ENCODE data around the gene SSTR3. TPM values are rescaled to one million over a fixed set of nuclear protein-coding genes. Genes with fewer than 3 reads are reported as not detected.

SSTR3 gene
- total and polyA plus RNA-seq, 4 donors = 0.39 to 2.9 (median 2.1) TPM

DNA sequence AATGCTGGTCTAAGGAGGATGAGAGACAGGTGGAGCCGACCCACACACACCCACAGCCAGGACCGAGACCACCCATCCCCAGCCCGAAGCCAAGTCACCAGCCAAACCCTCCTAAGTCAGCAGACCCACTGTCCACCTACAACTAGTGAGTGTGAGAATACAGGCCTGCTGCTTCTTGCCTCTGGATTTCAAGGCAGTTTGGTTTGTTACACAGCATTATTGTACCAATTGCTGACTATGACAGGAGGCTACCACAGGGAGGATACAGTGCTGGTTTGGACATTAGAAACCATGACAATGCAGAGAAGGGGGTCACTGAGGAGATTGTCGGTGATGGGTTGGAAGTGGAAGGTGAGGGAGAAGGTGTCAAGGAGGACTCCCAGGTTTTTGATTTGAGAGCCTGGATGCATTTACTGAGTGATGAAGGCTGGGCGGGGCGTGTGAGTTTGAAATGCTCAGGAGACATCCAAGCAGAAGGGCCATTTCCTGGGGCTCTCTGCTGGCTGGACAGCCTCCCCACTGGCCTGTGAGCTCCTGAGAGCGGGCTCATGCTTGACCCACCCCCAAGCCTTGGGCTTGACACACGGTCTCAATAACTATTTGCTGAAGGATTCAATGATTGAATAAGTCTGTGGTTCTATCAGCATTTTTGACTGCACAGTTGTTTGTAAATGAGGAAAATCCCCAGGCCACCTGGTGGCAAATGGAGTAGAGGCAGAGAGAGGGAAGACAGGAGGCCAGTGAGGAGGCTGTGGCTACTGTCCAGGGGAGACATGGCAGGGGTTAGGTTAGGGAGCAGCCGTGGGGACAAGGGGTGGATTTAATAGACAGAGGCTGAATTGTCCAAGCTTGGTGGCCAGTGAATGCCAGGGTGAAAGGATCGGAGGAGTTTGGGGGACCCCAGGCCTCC lies 9.4 kb upstream of the SSTR3 start:
- Histone ChIP-seq H3K9me3 (ENCODE audit: control insufficient read depth, insufficient read depth, low read length) (no peaks in the 10 kb centered on the region), H3K36me3 (ENCODE audit: control insufficient read depth, insufficient read depth, low read length) (no peaks in the 10 kb centered on the region)

DNA sequence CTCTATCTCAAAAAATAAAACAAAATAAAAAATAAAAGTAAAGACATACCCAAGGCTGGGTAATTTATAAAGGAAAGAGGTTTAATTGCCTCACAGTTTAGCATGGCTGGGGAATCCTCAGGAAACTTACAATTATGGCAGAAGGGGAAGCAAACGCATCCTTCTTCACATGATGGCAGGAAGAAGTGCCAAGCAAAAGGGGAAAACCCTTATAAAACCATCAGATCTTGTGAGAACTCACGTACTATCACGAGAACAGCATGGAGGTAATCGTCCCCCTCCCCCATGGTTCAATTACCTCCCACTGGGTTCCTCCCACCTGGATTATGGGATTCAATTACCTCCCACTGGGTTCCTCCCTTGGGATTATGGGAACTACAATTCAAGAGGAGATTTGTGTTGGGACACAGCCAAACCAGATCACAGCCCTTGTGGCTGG lies 8.3 kb upstream of the SSTR3 start:
- WGBS (ENCODE audit: insufficient coverage) = no CpG with 5 or more reads among the region's 4 CpGs
- no peak for DNase-seq (ENCODE audit: low read depth in 4 of 6, low spot score in 6 of 6)
- Histone ChIP-seq H3K9me3 (ENCODE audit: control insufficient read depth, insufficient read depth, low read length) (no peaks in the 10 kb centered on the region), H3K27me3 (ENCODE audit: control insufficient read depth, insufficient read depth, low read length) (peaks cover 2% of the 10 kb centered on the region), H3K4me1 (ENCODE audit: control insufficient read depth, insufficient read depth, low read length) (no peaks in the 10 kb centered on the region), H3K4me3 (ENCODE audit: low read depth, low read length) (no peak overlapping the region), H3K27ac (ENCODE audit: low read depth, low read length) (no peak overlapping the region), H3K36me3 (ENCODE audit: control insufficient read depth, insufficient read depth, low read length) (no peaks in the 10 kb centered on the region)

More for the DNA sequence above, 9.4 kb upstream of the SSTR3 start:
- H3K27me3 ChIP-seq (ENCODE audit: control insufficient read depth, insufficient read depth, low read length) = peaks cover 2% of the 10 kb centered on the region
- WGBS (ENCODE audit: insufficient coverage) = 92% methylated on average over 7 of the region's 10 CpGs
- no peak for DNase-seq (ENCODE audit: low read depth in 4 of 6, low spot score in 6 of 6)
- H3K27ac ChIP-seq (ENCODE audit: low read depth, low read length) = no peak overlapping the region
- H3K4me1 ChIP-seq (ENCODE audit: control insufficient read depth, insufficient read depth, low read length) = no peaks in the 10 kb centered on the region
- no peak overlapping the region for H3K4me3 ChIP-seq (ENCODE audit: low read depth, low read length)

DNA sequence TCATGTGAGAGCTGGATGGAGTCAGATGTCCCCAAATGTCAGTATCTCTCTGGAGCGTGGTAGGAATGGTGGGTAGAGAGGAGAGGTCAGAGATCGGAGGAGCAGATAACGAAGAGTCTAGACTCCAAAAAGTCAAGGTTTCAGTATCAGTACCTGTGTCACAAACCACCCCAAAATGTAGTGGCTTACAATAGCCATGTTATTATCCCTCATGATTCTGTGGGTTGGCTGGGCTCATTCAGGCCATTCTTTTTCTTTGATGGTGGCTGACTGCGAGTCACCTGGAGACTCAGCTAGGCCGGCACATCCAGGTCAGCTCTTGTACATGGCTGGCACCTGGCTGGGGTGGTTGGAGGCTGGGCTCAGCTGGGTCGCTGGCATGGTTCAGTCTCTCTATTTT lies 7.3 kb upstream of the SSTR3 start:
- no peaks in the 10 kb centered on the region for H3K36me3 ChIP-seq (ENCODE audit: control insufficient read depth, insufficient read depth, low read length)
- no peak for DNase-seq (ENCODE audit: low read depth in 4 of 6, low spot score in 6 of 6)
- no peak overlapping the region for H3K27ac ChIP-seq (ENCODE audit: low read depth, low read length)
- no peak overlapping the region for H3K4me3 ChIP-seq (ENCODE audit: low read depth, low read length)
- H3K4me1 ChIP-seq (ENCODE audit: control insufficient read depth, insufficient read depth, low read length) = no peaks in the 10 kb centered on the region
- no peaks in the 10 kb centered on the region for H3K27me3 ChIP-seq (ENCODE audit: control insufficient read depth, insufficient read depth, low read length)
- H3K9me3 ChIP-seq (ENCODE audit: control insufficient read depth, insufficient read depth, low read length) = no peaks in the 10 kb centered on the region
- WGBS (ENCODE audit: insufficient coverage) = 100% methylated on average over 3 of the region's 6 CpGs

DNA sequence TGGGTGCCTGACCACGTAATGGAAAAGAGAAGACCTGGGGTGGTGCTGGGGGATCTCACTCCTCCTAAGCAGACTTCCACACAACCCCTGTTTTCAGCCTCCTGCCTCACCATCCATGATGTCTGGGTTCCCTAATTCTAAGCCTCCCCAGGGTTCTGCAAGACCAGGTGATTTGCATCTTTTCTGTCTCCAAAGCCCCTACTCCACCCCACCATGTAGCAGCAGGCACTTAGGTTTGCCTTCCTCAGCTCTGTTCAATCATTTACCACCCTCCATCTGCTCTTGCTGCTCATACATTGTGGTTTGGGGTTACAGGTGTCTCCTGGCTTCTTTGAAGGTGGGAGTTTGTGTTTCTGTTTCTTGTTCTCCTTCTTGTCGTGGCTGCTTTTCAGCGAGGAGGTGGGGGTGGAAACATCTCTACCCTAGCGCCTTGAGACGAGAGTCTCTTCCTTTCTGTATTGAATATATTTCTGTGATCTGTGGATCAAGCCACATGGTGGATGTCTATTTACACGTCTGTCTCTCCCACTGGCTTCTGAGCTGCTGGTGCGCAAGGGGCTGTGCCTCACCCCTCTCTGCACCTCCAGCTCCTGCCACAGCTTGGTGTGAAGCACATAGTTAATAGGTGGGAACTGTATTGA lies 6.6 kb upstream of the SSTR3 start:
- WGBS (ENCODE audit: insufficient coverage) = no CpG with 5 or more reads among the region's 7 CpGs

GRCh38 chr22:37218399-37218770 lies 6.1 kb upstream of the SSTR3 start:
- H3K4me1 ChIP-seq (ENCODE audit: control insufficient read depth, insufficient read depth, low read length) = no peaks in the 10 kb centered on the region
- peaks cover 2% of the 10 kb centered on the region for H3K27me3 ChIP-seq (ENCODE audit: control insufficient read depth, insufficient read depth, low read length)
- H3K27ac ChIP-seq (ENCODE audit: low read depth, low read length) = no peak overlapping the region
- H3K4me3 ChIP-seq (ENCODE audit: low read depth, low read length) = no peak overlapping the region
- H3K9me3 ChIP-seq (ENCODE audit: control insufficient read depth, insufficient read depth, low read length) = no peaks in the 10 kb centered on the region
- DNase-seq (ENCODE audit: low read depth in 4 of 6, low spot score in 6 of 6) = no peak
- WGBS (ENCODE audit: insufficient coverage) = 66% methylated on average over 3 of the region's 6 CpGs
- no peaks in the 10 kb centered on the region for H3K36me3 ChIP-seq (ENCODE audit: control insufficient read depth, insufficient read depth, low read length)

More for the DNA sequence above, 6.6 kb upstream of the SSTR3 start:
- no peaks in the 10 kb centered on the region for H3K36me3 ChIP-seq (ENCODE audit: control insufficient read depth, insufficient read depth, low read length)
- no peak overlapping the region for H3K4me3 ChIP-seq (ENCODE audit: low read depth, low read length)
- no peaks in the 10 kb centered on the region for H3K9me3 ChIP-seq (ENCODE audit: control insufficient read depth, insufficient read depth, low read length)
- no peaks in the 10 kb centered on the region for H3K4me1 ChIP-seq (ENCODE audit: control insufficient read depth, insufficient read depth, low read length)
- DNase-seq (ENCODE audit: low read depth in 4 of 6, low spot score in 6 of 6) = no peak
- H3K27me3 ChIP-seq (ENCODE audit: control insufficient read depth, insufficient read depth, low read length) = no peaks in the 10 kb centered on the region
- no peak overlapping the region for H3K27ac ChIP-seq (ENCODE audit: low read depth, low read length)

DNA sequence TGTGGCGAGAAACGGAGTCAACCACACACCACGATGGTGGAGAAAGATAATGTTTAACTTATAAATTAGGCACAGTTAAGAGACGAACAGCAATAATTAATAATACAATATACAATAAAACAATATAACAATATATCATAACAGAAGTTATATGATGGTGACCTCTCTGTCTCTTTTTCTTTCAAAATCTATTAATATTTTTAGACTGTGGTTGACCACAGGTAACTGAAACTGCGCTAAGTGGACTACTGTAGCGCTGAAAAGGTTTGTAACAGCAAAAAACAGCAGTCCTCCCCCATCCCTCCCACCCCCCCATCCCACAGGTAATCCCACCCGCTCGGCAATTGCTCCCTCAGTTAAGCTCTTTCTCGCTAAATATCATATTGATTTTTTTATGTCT lies 3.6 kb upstream of the SSTR3 start:
- WGBS (ENCODE audit: insufficient coverage) = 100% methylated on average over 1 of the region's 9 CpGs
- H3K27me3 ChIP-seq (ENCODE audit: control insufficient read depth, insufficient read depth, low read length) = peaks cover 3% of the 10 kb centered on the region

GRCh38 chr22:37214731-37215030 lies 2.4 kb upstream of the SSTR3 start:
- H3K27me3 ChIP-seq (ENCODE audit: control insufficient read depth, insufficient read depth, low read length) = peaks cover 3% of the 10 kb centered on the region
- DNase-seq (ENCODE audit: low read depth in 4 of 6, low spot score in 6 of 6) = no peak

More for the DNA sequence above, 3.6 kb upstream of the SSTR3 start:
- Histone ChIP-seq H3K4me1 (ENCODE audit: control insufficient read depth, insufficient read depth, low read length) (peaks cover 18% of the 10 kb centered on the region), H3K9me3 (ENCODE audit: control insufficient read depth, insufficient read depth, low read length) (no peaks in the 10 kb centered on the region), H3K27ac (ENCODE audit: low read depth, low read length) (no peak overlapping the region), H3K4me3 (ENCODE audit: low read depth, low read length) (no peak overlapping the region), H3K36me3 (ENCODE audit: control insufficient read depth, insufficient read depth, low read length) (no peaks in the 10 kb centered on the region)
- no peak for DNase-seq (ENCODE audit: low read depth in 4 of 6, low spot score in 6 of 6)

GRCh38 chr22:37213941-37214730 lies 1.9 kb upstream of the SSTR3 start:
- WGBS (ENCODE audit: insufficient coverage) = 82% methylated on average over 8 of the region's 13 CpGs
- no peaks in the 10 kb centered on the region for H3K9me3 ChIP-seq (ENCODE audit: control insufficient read depth, insufficient read depth, low read length)
- peaks cover 18% of the 10 kb centered on the region for H3K4me1 ChIP-seq (ENCODE audit: control insufficient read depth, insufficient read depth, low read length)
- H3K27me3 ChIP-seq (ENCODE audit: control insufficient read depth, insufficient read depth, low read length) = peaks cover 3% of the 10 kb centered on the region
- no peaks in the 10 kb centered on the region for H3K36me3 ChIP-seq (ENCODE audit: control insufficient read depth, insufficient read depth, low read length)
- DNase-seq (ENCODE audit: low read depth in 4 of 6, low spot score in 6 of 6) = no peak
- no peak overlapping the region for H3K4me3 ChIP-seq (ENCODE audit: low read depth, low read length)
- H3K27ac ChIP-seq (ENCODE audit: low read depth, low read length) = no peak overlapping the region

More at GRCh38 chr22:37214731-37215030, 2.4 kb upstream of the SSTR3 start:
- 77% methylated on average over 13 of the region's 13 CpGs for WGBS (ENCODE audit: insufficient coverage)
- Histone ChIP-seq H3K9me3 (ENCODE audit: control insufficient read depth, insufficient read depth, low read length) (no peaks in the 10 kb centered on the region), H3K4me3 (ENCODE audit: low read depth, low read length) (no peak overlapping the region), H3K36me3 (ENCODE audit: control insufficient read depth, insufficient read depth, low read length) (no peaks in the 10 kb centered on the region), H3K4me1 (ENCODE audit: control insufficient read depth, insufficient read depth, low read length) (peaks cover 18% of the 10 kb centered on the region), H3K27ac (ENCODE audit: low read depth, low read length) (no peak overlapping the region)

DNA sequence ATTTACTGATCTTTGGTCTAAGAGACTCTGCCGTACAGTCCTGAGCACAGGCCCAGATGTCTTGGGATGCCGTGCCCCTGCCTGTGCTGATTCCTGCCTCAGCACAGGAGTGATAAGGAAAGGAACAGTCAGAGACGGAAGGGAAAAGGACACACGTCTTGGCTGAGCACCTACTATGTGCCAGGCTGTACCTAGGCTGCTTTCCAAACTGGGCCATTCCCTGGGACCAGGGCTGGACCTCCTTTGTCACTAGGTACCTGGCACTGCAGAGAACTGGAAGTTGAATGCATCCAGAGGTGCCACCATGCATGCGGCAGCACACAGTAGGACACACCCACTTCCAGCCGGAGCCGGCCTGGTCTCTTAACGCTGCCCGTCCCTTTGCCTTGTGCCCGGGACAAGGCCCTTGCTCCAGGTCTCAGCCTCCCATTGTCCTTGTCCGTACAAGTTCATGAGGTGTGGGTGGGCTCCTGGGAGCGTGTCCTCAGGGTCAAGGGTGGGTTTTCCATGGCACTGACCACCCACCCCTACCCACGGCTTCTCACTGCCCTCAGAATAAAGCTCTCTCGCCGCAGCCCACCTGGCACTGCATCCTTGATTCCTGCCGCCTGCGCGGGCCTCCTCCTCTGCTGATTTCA lies 1.1 kb upstream of the SSTR3 start:
- Histone ChIP-seq H3K4me1 (ENCODE audit: control insufficient read depth, insufficient read depth, low read length) (peaks cover 18% of the 10 kb centered on the region), H3K27ac (ENCODE audit: low read depth, low read length) (no peak overlapping the region), H3K36me3 (ENCODE audit: control insufficient read depth, insufficient read depth, low read length) (no peaks in the 10 kb centered on the region), H3K9me3 (ENCODE audit: control insufficient read depth, insufficient read depth, low read length) (no peaks in the 10 kb centered on the region), H3K27me3 (ENCODE audit: control insufficient read depth, insufficient read depth, low read length) (peaks cover 3% of the 10 kb centered on the region), H3K4me3 (ENCODE audit: low read depth, low read length) (no peak overlapping the region)
- no peak for DNase-seq (ENCODE audit: low read depth in 4 of 6, low spot score in 6 of 6)
- WGBS (ENCODE audit: insufficient coverage) = 88% methylated on average over 9 of the region's 18 CpGs
